GM19351 (cell line): ENCODE results near the gene MICU2.

Experiments used
- ATAC-seq: cut with Tn5 transposase; IDR thresholded peaks from one replicate; pipeline ENCODE4 v1.9.1; 2021; ENCODE audit warnings: mild to moderate bottlenecking, moderate library complexity; ENCODE audit not compliant: unreplicated experiment

Gene MICU2

GRCh38 chr13:21501686-21502085 is 102.3 kb downstream of the MICU2 start:
- no peak for ATAC-seq

GRCh38 chr13:21486322-21486721 is 117.6 kb downstream of the MICU2 start:
- ATAC-seq = no peak

GRCh38 chr13:21483748-21484147 is 120.2 kb downstream of the MICU2 start:
- ATAC-seq = no peak

GRCh38 chr13:21481359-21481758 is 122.6 kb downstream of the MICU2 start:
- no peak for ATAC-seq

- ATAC-seq = no peak
Measured at GRCh38 chr13:21478881-21479808, 124.8 kb downstream of the MICU2 start.

GRCh38 chr13:21476893-21477472 is 127.0 kb downstream of the MICU2 start:
- peak; percentile 91 for ATAC-seq

GRCh38 chr13:21475115-21475514 is 128.9 kb downstream of the MICU2 start:
- ATAC-seq = no peak

GRCh38 chr13:21470785-21471184 is 133.2 kb downstream of the MICU2 start:
- no peak for ATAC-seq

- ATAC-seq = no peak
Measured at GRCh38 chr13:21466527-21466926, 137.4 kb downstream of the MICU2 start.

GRCh38 chr13:21465710-21466160 is 138.2 kb downstream of the MICU2 start:
- ATAC-seq = no peak

GRCh38 chr13:21463424-21463823 is 140.5 kb downstream of the MICU2 start:
- ATAC-seq = no peak

GRCh38 chr13:21461131-21461530 is 142.8 kb downstream of the MICU2 start:
- no peak for ATAC-seq

GRCh38 chr13:21458813-21459701 is 144.9 kb downstream of the MICU2 start, which contains the start of gene ZDHHC20:
ZDHHC20 (minus strand) TSS chr13:21459303; CDS start chr13:21459171, 132 bp downstream.
- peak; percentile 84 for ATAC-seq

GRCh38 chr13:21458451-21458812 is 145.5 kb downstream of the MICU2 start:
- ATAC-seq = peak; percentile 47

- ATAC-seq = no peak
Measured at GRCh38 chr13:21453387-21454081, 150.4 kb downstream of the MICU2 start.

- ATAC-seq = no peak
Measured at GRCh38 chr13:21450936-21451335, 153.0 kb downstream of the MICU2 start.

- ATAC-seq = no peak
Measured at GRCh38 chr13:21446656-21447055, 157.3 kb downstream of the MICU2 start.

- no peak for ATAC-seq
Measured at GRCh38 chr13:21445759-21446158, 158.2 kb downstream of the MICU2 start.

GRCh38 chr13:21443171-21443570 is 160.8 kb downstream of the MICU2 start:
- no peak for ATAC-seq
